NCI-H2081 (cell line): ENCODE data around the gene AMN1.
A peak's percentile ranks its signal among the peaks of the same experiment; 100 is the strongest.
"Not testable (repeated sequence)": the region's sequence is repeated elsewhere in the genome, so short reads cannot be mapped to it uniquely, and the experiment has no call there.

Experiments used
- DNase-seq, 2 experiments: peaks; one replicate each; lab custom pipeline; 2025; lab: John Stamatoyannopoulos, UW

AMN1 gene

DNA sequence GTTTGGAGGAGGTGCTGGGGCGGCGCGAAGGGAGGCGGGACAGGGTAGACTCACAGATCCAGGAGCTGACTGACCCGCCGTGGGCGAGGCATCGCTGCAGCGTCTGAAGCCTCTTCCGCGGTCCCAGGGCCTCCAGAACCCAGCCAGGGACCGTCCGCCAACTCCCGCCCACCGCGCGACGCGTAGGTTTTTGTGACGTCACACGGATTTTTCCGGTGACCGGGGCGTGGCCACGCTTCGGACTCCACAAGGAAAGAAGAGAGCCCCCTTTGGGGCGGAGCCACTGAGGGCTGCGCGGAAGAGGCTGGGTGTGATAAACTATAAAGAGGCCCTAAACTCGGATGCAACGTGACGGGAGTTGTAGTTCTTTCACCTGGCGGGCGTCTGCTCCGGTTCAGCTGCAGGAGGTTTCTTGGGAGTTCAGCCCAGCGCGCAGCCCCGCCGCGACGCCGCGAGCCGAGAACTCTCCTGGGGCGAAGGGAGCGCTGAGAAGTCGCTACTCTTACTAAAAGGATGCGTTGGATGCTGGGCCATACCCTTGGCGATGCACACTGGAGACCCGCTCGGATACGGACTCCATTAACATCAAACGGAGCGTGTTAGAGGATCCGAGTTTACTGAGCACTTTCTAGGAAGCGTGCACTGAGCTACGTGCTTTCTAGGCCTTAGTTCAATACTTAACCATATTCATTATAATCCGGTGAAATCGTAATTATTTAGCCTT, at the start of gene AMN1:
Gene AMN1 (minus strand): TSS at position 105 of the 724 bp plus-strand sequence. CDS start 13 bp downstream, at position 92.
- DNase-seq = peak; percentile 99

DNA sequence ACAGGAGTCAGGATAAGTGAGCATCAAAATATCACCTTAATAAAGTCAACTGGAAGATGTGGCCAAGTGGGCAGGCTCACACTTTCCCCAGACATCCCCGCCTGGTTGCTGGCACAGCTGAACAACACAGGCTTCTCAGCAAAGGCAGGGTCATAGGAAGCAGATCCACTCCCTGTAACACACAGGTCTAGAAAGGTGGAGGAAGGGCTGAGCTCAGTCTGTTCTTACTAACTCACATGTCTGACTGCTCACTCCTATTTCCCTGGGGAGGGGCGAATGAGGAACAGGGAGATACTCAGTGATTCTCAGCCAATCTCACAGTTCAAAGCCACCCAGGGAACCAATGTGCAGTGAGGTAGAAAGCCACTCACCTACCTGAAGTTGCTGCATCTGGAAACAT, 45.0 kb upstream of the AMN1 start:
- DNase-seq = no peak

DNA sequence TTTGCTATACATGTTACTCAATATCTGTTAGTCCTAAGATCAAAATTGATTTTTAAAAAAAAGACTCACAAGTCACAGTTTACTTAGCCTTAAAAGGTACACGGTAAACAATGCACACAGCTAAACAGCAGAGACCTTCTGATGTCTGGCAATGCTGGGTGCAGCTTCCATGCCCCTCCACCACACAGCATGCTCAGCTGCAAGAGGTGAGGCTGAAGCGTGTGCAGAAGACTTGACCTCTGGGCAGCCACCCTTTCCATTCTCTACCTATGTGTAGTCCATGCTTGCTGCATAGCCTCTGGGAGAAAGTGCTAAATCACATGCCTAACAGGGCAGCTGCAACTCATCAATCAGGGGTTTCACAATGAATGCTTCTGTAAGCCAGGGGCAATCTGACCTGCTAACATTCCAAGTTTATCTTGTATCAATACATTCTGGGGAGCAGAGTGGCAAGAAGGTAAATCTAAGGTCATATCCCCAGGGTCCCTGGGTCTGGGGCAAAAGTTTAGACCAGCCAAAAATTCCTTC, 44.5 kb upstream of the AMN1 start:
- DNase-seq = no peak

DNA sequence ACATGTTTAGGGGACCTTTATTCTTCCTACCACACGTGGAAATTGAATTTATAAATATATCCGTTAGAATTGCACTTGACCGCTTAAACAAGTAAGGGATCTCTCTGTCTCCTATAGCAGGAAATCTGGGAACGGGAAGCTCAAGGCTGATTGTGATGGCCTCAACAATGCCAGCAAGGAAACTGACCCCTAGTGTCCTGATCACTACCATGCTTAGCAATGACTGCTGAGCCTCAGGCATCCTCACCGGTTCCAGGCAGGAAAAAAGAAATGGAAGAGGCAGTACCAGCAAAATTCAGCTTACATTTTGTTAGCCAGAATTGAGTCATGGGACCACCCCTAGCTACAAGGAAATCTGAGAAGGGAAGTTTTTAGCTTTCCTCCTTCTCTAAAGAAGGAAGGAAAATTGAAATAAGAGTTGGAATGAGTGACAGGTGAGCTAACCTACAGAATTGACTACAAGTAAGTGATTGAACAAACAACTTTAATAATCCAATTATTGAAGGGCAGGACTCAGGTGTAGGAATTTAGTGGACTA, 43.9 kb upstream of the AMN1 start:
- no peak for DNase-seq

DNA sequence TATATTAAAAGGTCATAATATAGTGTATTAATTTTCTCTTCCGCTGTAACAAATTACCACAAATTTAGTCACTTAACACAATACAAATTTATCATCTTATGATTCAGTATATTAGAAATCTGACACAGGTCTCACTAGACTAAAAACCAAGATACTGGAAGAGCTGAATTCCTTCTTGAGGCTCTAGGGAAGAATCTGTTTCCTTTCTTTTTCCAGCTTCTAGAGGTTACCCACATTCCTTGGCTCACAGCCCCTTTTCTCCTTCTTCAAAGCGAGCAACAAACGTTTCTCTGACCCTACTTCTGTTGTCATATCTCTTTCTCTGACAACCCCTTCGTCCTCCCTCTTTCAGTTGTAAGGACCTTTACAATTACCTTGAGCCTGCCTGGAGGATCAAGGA, 43.4 kb upstream of the AMN1 start:
- no peak for DNase-seq

DNA sequence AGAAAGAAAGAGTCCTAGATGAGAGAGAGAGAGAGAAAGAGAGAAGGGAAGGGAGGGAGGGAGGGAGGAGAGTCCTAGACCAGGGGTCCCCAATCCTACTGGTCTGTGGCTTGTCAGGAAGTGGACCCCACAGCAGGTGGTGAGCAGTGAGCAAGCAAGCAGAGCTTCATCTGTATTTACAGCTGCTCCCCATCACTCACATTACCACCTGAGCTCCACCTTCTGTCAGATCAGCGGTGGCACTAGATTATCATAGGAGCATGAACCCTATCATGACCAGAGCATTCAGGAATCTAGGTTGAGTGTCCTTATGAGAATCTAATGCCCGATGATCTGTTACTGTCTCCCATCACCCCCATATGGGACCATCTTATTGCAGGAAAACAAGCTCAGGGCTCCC, 39.2 kb upstream of the AMN1 start:
- DNase-seq = no peak

DNA sequence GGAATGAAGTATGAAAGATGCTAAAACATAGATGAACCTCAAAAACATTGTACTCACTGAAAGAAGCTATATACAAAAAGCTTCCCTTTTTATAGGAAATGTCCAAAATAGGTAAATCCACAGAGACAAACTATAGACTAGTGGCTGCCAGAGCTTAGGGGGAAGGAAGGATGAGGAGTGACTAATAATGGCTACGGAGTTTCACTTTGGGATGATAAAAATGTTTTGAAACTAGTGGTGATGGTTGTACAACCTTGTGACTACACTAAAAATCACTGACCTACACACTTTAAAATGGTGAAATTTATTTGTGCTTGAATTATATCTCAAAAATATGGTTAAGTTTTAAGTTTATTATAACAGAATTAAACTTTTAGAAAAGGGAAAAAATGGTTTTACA, 37.1 kb upstream of the AMN1 start:
- DNase-seq = no peak

DNA sequence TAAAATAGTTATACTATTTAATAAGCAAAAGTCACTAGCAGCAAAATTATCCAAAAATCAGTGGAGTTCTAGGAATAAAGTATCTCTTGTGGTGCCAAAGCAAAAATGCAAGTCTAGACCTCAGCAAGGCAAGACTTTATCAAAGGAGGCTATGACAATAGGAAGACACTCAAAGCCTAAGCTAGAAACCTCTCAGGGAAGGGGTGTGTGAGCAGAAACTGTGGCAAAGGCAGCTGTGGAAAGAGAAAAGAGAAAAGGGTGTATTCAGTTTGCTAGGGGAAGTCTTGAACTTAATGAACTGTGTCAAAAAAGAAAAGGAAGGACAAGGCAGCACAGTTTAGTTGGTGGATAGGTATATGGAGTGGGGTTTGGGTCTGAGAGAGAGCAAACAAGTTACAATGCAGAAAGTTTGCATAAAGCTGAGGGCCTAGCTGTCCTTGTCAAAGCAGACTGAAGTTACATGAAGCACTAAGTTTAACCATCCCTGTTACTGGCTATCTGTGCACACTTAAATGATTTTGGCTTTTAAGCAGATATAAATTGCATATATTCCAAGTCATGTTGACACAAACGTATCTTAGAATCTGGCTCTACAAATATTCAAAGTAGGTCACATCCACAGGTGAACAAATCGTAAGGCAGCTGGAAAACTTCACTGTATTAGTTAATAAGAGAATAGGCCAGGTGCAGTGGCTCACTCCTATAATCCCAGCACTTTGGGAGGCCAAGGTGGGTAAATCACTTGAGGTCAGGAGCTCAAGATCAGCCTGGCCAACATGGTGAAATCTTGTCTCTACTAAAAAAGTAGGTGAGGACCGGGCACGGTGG, 31.0 kb upstream of the AMN1 start:
- DNase-seq = no peak

DNA sequence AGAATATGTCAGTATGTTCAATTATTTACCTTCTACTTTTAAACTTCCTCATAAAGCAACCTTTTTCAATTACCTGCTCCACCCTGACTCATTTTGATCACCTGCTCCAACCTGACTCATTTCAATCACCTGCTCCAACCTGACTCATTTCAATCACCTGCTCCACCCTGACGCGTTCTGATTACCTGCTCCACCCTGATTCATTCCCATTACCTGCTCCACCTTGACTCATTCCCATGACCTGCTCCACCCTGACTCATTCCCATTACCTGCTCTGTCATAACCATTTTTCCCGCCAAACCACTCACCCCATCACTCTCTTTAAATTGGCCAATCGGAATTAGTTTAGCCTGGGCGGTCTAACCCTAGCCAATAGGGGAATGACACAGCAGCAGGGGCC, 29.5 kb upstream of the AMN1 start:
- not testable (repeated sequence) for DNase-seq

DNA sequence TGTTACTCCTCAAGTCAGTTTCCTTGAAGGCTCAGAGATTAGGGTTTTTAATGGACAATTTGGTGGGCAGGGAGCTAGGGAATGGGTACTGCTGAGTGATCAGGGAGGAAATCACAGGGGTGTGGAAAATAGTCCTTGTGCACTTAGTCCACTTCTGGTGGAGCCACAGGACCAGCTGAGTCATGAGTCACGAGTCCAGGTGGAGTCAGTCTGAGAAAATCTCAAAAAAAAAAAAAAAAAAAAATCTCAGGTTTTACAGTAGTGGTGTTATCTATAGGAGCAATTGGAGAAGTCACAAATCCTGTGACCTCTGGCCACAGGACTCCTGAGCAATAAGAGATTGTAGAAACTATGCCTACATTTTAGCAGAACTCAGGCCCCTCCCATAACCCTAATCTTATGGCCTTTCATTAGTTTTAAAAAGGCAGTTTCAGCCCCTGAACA, 28.2 kb upstream of the AMN1 start:
- DNase-seq = no peak

DNA sequence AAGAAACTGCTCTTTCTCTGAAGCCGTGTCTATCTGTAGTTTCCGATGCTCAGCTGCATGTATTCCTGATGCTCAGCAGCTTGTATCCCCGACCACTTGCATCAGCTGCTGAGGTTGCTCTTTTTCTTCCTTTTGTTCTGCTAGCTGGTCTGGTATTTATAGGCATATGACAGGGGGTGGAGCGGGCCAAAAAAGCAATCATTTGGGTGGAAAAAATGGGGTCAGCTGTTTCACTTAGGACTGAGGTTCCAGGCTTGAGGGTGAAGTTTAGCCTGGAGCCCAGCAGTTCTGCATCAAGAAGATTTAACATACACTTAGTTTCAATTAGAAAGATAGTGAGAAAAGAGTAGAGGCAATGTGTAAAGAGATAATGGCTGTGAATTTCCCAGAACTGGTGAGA, 23.6 kb upstream of the AMN1 start:
- no peak for DNase-seq

DNA sequence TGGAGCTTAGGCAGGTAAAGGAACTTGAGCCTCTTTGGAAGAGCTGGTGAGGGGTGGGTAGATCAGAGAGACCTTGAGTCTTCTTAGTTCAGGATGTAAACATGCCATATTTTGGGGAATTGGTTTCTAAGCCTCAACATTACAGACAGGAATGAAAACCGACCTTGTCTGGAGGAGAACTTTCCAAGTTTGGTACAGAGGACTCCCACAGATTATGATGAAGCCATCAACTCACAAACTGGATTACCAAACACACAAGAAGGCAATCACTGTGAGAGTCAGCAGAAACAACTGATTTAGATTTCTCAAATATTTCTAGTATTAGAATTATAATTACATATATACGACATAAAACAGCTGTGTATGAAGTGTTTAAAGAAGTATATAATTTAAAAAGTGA, 22.3 kb upstream of the AMN1 start:
- DNase-seq = no peak

DNA sequence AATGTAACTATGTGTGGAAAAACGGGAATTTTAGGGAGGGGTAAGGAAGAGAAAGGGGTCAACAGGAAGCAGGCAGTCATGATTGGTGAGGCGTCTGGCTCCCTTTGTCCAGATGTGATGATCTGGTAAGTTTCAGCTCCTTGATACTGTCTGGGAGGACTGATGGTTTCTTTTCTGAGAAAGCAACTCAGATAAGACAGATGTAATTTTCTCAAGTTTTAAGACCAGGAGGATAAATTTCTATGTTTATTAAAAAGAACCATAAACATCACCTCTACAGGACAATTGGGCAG, 21.9 kb upstream of the AMN1 start:
- DNase-seq = no peak

DNA sequence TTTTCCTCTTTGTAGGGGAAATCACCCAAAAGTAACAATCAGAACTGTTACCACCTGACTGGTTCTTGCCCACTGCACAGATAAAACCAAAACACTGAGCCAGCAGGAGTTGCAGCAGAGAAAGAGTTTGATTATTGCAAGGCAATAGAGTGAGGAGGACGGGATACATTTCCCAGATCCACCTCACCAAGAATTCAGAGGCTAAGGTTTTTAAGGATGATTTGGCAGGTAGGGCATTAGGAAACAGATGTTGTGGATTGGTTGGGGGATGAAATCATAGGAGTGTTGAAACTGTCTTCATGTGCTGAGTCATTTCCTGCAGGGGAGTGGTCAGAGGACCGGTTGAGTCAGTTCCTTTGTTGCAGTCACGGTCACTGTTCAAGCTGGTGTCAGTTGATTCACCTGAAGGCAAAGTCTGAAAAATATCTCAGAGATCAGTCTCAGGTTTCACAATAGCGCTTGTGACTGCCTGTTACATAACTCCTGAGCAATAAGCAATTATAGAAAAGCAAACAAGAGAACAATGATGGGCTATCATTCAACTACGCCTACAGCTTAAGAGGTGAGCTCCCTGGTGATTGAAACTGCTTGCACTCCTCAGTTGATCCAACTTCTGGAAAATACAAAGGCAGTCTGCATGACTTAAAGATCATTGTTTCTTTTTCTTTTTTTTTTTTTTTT, 20.3 kb upstream of the AMN1 start:
- peak; percentile 87 to 97 for DNase-seq

DNA sequence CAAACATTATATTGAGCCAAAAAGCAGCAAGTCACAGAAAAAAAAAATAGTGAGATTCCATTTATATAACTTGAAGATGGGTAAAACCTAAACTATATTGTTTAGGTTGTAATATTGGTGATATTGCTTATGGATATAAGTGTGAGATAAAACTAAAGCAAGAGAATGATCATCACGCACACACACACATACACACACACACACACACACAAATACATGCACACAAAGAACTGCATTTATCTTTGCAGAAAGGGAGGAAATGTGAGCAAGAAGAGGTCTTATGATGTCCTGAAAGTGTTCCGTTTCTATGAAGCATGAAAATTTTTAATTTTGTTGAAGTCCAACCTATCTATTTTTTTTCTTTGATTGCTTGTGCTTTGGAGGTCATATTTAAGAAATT, 16.4 kb upstream of the AMN1 start:
- DNase-seq = no peak

DNA sequence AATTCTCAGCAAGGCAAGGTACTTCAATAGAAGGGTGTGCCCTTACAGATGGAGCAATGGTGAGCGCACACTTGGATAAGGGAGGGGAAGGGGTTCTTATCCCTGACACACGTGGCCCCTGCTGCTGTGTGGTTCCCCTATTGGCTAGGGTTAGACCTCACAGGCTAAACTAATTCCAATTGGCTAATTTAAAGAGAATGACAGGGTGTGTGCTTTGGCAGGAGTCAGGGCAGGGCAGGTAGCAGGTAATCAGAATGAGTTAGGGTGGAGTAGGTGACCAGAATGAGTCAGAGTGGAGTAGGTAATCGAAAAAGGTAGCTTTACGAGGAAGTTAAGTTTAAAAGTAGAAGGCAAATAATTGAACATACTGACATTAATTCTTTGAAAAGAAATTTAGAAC, 15.5 kb upstream of the AMN1 start:
- not testable (repeated sequence) for DNase-seq

DNA sequence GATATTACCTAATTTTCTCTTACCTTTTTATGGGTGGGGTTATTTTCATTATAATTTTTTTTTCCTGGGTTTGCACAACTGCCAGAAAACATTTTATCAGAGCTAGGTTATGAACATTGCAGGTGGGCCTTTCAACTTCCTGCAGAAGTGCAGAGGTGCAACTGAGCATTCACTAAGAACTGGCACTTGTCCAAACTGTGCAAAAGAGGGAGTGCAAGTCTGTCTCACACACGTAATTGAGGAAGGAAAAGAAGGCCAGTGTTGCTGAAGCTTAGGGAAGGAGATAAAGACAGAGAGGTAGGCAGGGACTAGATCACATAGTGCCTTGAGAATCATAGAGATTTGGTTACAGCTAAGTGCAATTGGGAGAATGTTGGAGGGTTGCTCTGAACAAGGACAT, 14.1 kb upstream of the AMN1 start:
- DNase-seq = peak in 1 of 2 experiments; percentile 15

DNA sequence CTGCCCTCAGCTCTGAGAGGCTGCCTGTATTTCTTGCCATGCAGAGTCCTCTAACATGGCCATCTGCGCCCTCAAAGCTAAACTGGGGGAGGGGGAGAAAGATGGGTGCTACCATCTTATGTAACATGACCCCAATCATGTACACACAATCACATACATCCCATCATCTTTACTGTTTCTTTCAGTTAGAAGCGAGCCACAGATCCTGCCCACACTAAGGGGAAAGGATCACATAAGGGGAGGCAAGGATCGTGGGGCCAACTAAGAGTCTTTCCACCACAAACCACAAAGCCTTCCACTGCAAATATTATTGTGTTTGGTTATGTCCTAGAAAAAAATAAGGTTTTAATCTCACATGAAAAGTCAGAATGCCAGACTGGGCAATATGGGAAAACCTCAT, 11.8 kb upstream of the AMN1 start:
- DNase-seq = no peak

DNA sequence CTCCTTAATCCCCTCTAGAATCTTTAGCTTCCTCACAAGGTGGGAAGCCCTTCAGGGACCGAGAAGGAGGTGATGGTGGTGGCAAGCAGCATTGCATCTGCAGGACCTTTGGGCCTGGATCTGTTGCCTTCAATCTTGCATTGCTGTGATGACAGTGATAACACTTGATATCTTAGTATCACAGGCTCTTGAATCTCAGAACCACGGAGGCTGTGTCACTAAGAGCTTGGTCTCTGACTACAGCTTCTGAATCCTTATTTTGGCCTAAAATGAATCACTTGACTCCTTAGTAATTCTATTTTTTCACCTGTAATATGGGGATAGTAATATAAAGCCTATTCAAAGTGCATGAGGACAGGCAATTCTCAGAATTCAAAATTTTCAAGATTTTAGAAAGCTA, 8.9 kb upstream of the AMN1 start:
- DNase-seq = no peak

DNA sequence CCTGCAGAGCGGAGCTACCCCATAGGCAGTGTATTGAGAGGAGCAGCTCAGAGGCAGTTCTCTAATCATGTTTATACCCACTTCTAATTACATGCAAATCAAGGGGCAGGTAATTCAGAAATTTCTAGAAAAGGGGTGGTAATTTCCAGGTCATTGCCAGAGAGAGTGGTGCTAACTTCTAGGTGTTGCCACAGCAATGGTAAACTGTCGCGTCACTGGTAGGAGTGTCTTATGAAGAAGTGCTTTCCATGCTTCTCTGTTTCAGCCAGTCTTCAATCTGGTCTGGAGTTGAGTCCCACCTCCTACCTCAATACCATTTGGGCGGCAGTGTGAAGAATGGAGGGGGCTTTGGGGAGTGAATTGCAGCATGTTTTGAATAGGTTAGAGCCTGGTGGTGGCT, 8.5 kb upstream of the AMN1 start:
- DNase-seq = no peak

DNA sequence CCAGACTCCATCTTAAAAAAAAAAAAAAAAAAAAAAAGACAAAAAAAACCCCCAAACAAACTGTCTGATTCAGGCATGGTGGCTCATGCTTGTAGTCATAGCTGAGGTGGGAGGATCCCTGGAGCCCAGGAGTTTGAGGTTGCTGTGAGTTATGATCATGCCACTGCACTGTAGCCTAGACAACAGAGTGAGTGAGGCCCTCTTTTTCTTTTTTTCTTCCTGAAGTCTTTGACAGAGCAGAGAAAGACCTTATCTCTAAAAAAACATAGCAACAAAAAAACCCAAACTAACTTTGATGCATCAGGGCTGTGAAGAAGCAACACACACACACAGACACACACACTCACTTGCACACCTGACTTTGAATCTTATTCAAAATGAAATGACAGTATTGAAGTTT, 7.7 kb upstream of the AMN1 start:
- DNase-seq = no peak
